OCI-M2 (cell line): ENCODE results near the gene TMEM191B.
"Not testable (repeated sequence)": the region's sequence is repeated elsewhere in the genome, so short reads cannot be mapped to it uniquely, and the experiment has no call there.

ENCODE experiments used
- DNase-seq: peaks from one replicate; lab custom pipeline; 2025; ENCODE audit not compliant: unreplicated experiment; lab: John Stamatoyannopoulos, UW

The TMEM191B gene

DNA sequence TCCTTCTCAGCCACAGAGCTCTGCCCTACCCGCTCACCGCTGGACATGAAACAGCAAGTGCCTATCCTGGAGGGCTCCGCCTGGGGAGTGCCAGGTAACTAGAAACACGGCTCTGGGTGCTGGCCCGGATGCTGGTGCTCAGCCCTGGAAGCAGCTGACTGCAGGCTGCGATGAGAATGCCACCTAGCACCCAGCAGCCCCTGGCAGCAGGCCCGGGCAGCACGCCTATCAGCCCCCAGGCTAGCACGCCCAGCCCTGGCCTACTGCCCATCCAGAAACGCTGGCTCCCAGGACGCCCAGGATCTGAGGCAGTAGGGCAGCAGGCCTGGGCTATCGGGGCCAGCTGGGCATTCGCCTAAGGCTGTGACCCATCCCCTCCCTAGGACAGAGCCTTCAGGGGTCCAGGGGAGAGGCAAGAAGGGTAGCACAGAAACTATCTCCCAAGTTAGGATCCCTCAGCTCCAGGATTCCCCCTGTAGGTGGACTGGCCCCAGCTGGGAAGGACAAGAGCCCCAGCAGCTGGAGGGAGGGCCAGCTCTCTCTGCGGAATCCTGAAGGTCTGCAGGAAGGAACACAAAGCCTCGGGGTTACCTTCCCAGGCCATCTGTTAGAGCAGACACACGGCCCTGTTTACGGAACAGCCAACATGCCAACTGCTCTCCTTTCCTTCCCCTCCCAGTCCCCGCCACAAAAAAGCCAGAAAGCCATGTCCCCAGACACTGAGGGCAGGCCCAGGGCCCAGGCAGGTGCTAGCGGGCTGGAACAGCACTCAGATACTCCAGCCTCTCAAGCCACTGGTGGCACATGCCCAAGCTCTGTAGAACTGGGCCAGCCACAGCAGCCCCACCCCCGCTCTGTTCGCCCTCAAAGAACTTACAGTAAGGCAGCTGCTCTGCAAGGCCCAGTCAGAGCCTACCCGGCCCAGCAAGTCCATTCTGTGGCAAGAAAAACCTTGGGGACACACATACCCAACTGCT, 27.0 kb downstream of the TMEM191B start:
- DNase-seq, result not testable (repeated sequence)

DNA sequence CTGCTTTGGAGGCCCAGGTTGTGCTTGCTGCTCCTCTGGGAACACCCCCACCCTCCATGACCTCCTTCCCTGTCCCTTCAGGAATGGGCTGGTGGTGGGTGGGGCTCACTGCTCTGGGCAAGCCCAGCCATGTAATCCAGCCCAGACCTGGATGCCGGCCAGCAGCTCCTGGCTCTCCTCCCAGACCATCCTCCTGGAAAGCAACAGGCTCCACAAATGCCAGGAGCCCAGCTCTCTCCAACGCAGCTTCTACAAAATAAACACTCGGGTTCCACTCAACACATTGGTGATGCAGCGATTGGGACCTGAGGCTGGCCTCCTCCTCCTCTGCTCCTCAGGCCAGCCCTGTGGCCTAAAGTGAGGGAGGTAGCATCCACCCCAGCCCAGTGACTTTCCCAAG, 30.9 kb downstream of the TMEM191B start:
- not testable (repeated sequence) for DNase-seq

DNA sequence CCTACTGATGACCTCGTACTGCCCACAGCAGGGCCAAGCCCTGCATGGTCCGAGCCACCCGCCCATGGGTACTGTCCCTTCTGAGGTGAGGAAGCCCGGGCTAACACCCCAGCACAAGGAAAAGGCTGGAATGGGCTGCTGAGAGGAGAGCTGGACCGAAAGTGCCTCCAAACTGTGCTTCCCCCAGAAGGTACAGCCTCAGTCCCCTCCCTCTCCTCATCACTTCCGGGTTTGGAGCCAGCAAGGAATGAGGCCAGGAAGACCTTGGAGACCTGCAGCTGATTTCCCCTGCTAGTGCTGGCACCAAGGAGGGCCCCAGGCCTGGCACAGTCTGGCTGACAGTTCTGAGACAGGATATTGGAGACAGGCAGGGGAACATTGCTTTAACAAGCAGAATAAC, 31.3 kb downstream of the TMEM191B start:
- not testable (repeated sequence) for DNase-seq

DNA sequence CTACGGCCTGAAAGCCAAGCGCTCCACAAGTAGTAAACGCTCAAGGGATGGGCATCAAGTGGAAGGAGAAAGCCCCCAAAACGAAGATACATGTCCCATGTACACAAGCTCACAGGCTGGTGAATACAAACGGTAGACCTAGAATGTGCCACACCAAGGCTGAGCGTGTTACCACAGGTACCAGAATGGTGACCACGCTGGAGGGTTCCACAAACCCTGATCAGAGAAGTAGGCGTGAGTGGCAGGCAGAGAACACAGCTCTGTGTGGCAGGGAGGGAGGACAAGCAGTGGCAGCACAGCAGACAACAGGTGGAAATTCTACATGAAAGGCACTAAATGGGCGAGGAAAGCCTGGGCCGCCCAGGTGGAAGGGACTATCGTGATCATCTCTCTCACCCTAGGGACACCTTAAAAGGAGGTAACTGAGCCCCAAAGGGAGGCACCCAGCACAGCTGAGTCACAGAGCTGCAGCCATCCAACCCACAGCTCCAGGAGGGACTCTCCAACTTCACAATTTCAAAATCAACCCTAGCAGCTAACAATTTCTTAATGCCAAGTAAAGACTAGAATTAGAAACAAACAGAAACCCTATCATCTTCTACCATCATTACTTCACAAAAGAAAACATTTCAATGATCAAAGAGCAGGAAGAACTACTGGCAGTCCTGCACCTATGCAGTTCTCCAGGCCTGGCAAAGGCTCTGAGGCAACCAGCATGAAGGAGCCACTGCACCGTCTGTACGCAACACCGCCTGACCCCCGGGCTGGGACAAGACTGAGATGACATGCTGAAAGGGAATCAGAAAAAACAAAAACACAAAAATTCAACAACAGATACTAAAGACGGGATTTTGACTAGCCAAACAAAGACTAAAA, 32.7 kb downstream of the TMEM191B start:
- not testable (repeated sequence) for DNase-seq

DNA sequence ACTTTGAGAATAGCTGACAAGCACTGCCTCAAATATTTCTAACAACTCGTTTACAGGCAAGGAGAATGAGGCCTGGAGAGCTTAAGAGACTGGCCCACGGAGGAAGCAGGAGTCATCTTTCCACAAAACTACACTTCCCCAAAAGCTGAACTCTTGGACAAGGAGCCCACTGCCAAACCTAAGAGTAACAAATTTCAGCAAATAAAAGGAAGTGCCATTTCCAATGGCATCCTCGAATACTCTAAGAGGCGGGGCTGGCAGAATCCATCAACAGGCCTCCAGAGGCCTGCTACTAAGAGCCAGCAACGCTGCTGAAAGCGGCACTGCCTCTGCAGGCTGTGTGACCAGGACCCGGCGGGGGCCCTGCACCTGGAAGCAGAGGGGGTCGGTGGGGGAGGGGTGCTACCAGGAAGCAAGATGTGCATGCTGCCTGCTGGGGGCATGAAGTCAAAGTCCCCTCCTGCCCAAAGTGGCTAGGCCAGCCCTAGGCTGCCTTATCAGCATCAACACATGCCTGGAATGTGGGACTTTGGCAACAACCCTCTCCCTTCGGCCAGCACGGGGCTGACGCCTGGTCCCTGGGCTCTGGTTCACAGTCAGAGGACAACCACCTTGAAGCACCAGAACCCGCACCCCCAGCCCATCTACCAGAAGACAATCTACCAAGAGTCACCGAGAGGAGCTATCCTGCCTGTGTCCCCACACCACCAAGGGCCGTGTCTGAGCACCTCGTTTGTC, 43.1 kb downstream of the TMEM191B start:
- DNase-seq, result not testable (repeated sequence)

DNA sequence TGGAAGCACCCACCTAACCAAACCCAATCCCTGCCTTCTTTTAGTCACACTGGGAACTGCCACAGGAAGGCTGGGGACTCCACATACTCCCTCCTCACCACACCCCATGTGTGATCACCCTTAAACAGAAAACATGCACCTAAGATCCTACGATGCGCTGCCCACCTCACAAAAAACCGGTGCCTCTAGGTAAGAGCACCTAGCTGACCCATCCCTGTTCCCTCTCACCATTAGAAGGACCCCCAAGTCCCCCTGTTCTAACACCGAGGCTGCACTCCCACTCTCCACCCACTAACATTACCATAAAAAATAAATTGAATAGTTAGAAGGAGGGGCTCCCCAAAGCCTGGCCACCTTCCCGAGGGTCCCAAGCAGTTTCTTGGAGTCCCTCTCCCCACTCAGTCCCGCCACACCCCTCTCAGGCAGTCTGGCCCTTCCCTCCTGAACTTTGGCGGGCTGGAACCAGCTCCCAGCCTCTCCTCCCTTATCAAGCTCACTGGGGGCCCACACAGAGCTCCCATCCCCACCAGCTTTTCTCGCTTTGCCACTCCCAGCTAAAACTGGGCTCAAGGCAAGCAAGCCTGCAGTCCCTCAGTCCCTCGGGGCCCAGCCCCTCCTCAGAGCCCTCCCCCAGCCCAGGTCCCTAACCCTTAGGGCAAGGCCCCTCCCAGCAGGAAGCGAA, 46.0 kb downstream of the TMEM191B start:
- not testable (repeated sequence) for DNase-seq

DNA sequence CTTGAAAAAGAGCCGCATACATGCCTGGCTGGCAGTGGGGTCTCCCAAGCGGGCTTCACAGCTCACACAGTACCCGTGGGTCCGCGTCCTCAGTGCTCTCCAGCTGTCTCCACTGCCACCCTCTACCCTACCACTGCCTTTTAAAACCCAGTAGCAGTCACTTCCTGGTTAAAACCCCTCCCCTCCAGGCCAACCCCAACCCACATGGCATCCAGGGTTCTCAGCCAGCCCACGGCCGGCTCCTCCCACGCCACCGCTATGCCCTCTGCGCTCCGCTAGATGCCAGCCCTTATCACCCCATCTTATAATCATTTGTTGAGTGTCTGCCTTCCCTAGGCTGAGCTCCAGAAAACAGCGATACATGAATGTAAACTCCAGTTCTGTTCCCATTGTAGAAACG, 47.0 kb downstream of the TMEM191B start:
- not testable (repeated sequence) for DNase-seq

GRCh38 chr22:18575686-18576085, 48.1 kb downstream of the TMEM191B start:
- not testable (repeated sequence) for DNase-seq

GRCh38 chr22:18577090-18577818, 49.7 kb downstream of the TMEM191B start:
- not testable (repeated sequence) for DNase-seq

- DNase-seq, result not testable (repeated sequence)
These were observed 50.2 kb downstream of the TMEM191B start for GRCh38 chr22:18577847-18578246.
